C4-2B (cell line): ENCODE results near the gene PCNX1.

ENCODE experiments used
- H3K27ac ChIP-seq: fragments of 450-650 bp; 2 replicates; pipeline ENCODE4 v1.5.1; 2017
- ZFX ChIP-seq: fragments of 450-650 bp; IDR thresholded peaks from 2 replicates; pipeline ENCODE4 v1.6.1; 2017
- TF ChIP-seq, protein P1 (sequence below): fragments of 450-650 bp; conservative IDR thresholded peaks from 2 replicates; pipeline ENCODE4 v1.5.1; 2017; ENCODE audit warnings: mild to moderate bottlenecking

Gene PCNX1

DNA sequence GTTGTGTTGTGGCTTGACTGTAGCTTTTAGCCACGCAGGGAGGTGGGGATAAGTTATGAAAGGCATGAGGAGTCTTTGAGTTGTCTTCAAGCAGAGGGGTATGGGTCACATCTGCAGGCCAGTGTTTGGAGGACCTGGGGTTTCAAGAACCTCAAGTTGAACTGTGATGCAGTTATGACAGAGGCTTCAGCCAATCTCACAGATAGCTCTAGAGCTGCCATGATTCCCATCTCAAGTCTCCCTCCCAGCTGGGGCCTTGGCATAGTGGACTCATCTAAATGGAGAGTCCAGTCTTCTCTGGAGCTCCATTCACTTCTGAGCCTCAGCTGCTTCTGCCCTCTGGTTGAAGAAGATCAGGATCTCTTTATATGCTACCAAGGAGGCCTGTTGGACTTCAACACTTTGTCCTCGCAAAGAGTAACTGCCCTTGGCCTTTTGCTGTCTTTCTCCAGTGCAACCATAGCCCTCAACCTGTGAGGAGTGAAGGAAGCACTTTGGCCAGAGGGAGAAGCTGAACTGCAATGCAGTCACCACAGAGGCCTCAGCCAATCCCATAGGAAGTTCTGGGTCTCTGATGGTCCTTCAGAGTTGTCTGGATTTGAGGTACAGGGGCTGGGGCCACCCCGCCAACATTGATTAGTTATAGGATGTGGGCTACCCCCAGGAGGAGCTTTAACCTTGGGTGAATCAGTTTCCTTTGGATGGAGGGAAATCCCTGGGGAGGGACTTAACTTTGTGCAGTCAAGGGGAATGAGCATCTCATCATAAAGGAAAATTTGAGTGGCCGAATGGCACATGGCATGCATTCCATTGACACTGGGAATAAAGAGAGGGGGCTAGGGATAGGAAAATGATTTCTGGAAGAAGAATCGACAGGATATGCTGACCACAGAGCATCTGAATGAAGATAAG lies 230.5 kb downstream of the PCNX1 start:
- no peak overlapping the region for H3K27ac ChIP-seq
- TF ChIP-seq, protein P1, sequence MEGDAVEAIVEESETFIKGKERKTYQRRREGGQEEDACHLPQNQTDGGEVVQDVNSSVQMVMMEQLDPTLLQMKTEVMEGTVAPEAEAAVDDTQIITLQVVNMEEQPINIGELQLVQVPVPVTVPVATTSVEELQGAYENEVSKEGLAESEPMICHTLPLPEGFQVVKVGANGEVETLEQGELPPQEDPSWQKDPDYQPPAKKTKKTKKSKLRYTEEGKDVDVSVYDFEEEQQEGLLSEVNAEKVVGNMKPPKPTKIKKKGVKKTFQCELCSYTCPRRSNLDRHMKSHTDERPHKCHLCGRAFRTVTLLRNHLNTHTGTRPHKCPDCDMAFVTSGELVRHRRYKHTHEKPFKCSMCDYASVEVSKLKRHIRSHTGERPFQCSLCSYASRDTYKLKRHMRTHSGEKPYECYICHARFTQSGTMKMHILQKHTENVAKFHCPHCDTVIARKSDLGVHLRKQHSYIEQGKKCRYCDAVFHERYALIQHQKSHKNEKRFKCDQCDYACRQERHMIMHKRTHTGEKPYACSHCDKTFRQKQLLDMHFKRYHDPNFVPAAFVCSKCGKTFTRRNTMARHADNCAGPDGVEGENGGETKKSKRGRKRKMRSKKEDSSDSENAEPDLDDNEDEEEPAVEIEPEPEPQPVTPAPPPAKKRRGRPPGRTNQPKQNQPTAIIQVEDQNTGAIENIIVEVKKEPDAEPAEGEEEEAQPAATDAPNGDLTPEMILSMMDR = no peak
- TF ChIP-seq ZFX = no peak

DNA sequence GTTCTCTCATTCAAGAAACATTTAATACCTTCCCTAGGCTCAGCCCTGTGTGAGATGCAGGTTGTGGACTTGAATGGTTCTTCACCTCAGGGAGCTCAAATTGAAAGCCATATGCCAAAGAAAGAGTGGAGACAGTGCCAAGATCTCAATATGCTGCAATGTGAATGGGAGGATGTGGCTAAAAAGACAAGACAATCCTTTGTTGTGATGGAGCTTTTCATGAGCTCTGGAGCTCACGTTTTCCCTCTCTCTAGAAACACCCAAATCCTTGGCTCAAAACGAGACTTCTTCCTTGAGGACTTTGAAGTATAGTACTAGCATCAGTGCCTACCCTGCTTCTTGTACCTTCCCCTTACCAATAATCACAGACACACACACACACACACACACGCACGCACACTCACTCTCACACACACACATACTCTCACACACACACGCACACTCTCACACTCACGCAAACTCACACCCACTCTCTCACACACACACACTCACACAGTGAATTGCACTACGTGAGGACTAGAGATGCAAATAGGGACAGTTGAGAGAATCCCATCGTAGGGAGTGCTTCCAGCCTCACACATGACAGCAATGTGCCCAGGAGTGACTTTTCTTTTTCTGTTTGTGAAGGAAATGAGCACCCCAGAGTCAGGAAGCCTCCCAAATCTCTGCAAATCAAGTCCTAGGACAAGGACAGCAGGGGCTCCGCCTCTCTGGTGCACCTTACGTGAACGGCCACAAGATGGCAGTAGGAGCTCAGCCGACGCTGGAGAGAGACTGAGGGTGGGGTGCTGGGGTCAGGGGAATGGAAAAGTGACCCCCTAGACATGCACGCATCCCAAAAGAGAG lies 231.4 kb downstream of the PCNX1 start:
- H3K27ac ChIP-seq = no peak overlapping the region
- TF ChIP-seq, protein P1 = peak; percentile 94
- TF ChIP-seq ZFX = no peak

DNA sequence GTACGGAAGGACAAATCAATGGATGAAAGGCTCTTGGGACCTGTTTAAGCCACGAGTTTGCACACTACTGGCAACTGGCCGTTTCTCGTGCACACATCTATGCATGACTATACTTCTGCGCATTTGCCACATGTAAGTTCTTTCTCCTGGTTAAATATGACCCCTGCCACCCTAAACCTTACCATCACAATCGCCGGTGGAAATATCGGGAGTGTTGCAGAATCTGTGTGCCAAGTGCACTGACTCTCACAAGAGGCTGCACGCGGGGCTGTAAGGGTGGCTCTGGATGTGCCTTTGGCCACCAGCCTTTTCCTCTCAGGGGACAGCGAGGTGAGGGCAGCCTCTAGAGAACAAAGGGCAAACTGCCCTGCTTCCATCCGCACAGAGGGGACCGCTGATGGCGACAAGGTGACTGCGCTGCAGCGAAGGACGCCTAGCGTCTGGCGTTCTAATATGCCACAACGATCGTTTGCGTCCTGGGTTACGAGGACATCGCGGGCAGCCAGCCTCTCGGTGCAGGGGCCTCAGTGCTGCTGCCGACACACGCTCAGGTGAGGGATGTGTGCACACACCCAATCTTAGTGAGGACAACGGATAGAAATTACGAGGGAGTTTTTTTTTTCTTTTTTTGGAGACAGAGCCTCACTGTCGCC lies 232.2 kb downstream of the PCNX1 start:
- H3K27ac ChIP-seq = no peak overlapping the region
- TF ChIP-seq, protein P1 = peak; percentile 27
- TF ChIP-seq ZFX = no peak

DNA sequence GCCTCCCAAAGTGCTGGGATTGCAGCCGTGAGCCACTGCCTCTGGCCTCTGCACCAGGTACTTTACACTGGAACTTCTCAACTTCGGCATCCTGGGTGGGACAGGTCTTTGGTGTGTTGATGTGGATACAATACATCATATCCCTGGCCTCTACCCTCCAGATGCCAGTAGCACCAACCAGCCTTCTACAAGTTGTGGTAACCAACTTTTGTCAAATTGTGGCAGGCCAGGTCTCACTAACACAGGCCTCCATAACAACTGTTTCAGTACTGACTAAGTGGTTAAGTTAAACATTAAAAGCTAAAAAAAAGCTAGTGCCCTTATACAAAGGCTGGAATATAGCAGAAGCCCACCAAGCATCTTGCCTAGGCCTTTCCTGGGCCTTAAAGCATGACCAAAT lies 232.9 kb downstream of the PCNX1 start:
- TF ChIP-seq, protein P1 = no peak
- no peak for TF ChIP-seq ZFX
- H3K27ac ChIP-seq = no peak overlapping the region

DNA sequence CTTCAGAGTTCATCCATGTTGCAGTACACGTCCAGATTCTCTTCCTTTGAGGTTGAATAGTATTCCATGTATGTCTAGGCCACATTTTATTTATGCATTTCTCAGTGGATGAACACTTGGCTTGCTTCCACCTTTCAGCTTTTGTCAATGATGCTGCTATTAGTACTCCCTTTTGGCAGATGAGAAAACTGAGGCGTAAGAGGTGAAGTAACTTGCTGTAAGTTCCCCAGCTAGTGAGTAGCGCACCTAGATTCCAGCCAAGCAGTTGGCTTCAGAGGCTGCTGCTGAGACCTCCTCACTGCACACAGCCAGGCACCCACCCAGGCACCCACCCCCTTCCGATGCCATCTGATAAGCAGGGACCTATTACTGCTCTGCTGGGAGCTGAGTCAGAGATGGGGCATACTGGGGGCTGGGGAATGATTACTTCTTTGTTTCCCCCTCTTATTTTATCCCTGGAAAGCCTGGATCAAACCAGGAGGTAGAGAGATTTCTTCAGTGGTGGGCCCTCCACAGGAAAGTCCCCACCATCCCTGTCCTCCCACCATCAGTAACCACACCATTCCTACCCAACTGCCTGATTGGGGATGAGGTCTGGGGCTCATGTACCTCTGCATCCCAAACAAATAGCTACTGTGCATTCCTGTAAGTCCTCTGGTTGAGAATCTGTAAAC lies 234.6 kb downstream of the PCNX1 start:
- H3K27ac ChIP-seq = no peak overlapping the region
- no peak for TF ChIP-seq ZFX
- TF ChIP-seq, protein P1 = no peak

DNA sequence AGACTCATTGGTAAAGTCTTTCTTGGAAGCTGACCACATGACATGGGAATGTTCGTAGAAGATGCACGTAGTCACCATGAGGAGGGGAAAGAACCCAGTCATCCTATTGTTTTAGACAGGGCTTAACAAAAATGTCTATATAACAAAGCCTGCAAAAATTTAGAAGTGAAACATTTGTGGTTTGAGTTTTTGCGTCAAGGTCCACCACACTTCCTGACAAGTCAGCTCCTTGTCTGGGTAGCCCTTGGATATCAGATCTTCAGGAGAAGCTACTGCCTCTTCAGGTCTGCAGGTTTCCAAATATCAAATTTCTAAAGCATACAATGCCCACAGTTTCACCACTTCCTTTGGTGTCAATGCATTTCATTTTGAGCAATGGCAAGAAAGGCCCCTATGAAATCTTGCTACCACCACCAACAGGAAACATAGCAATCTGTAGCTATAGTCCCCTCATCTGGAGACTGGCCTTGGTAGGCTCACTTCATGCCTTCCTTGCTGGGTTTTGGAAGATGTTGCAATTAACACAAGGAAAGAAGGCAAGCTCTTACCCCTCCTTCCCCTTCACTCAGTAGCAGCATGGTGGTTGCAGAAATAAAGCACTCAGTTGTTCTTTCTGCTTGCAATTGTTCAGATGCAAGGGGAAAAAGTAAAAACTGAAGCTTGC lies 235.2 kb downstream of the PCNX1 start:
- TF ChIP-seq, protein P1 = no peak
- no peak for TF ChIP-seq ZFX
- no peak overlapping the region for H3K27ac ChIP-seq
